ENCODE data around the gene RNF182. TPM values are rescaled to one million over a fixed set of nuclear protein-coding genes. Genes with fewer than 3 reads are reported as not detected.
A peak's percentile ranks its signal among the peaks of the same experiment; 100 is the strongest.

The RNF182 gene
- total RNA-seq, 1 donor from 2014 or later, result 8.3 TPM

- H3K4me3 ChIP-seq (ENCODE audit: insufficient read depth, low read depth, low read length), result peak overlapping the region; percentile 40
- no peaks in the 10 kb centered on the region for H4K20me1 ChIP-seq (ENCODE audit: insufficient read depth, low read length)
- no peak for TF ChIP-seq EZH2 (IDR thresholded peaks at IDR 0.05; ENCODE audit: insufficient read depth, low read length)
- TF ChIP-seq, protein P1, sequence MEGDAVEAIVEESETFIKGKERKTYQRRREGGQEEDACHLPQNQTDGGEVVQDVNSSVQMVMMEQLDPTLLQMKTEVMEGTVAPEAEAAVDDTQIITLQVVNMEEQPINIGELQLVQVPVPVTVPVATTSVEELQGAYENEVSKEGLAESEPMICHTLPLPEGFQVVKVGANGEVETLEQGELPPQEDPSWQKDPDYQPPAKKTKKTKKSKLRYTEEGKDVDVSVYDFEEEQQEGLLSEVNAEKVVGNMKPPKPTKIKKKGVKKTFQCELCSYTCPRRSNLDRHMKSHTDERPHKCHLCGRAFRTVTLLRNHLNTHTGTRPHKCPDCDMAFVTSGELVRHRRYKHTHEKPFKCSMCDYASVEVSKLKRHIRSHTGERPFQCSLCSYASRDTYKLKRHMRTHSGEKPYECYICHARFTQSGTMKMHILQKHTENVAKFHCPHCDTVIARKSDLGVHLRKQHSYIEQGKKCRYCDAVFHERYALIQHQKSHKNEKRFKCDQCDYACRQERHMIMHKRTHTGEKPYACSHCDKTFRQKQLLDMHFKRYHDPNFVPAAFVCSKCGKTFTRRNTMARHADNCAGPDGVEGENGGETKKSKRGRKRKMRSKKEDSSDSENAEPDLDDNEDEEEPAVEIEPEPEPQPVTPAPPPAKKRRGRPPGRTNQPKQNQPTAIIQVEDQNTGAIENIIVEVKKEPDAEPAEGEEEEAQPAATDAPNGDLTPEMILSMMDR (IDR thresholded peaks at IDR 0.05; ENCODE audit: insufficient read depth, low read depth, low read length), result no peak
- Mint-ChIP-seq H3K27me3 (ENCODE audit: low read depth, unreplicated experiment) (no peaks in the 10 kb centered on the region), H3K27ac (ENCODE audit: unreplicated experiment) (peak overlapping the region; percentile 94), H3K9me3 (ENCODE audit: unreplicated experiment) (peaks cover 2% of the 10 kb centered on the region), H3K4me3 (ENCODE audit: unreplicated experiment) (no peak overlapping the region), H3K4me1 (ENCODE audit: low read depth, unreplicated experiment) (peaks cover 15% of the 10 kb centered on the region), H3K36me3 (ENCODE audit: low read depth, unreplicated experiment) (peaks cover 1% of the 10 kb centered on the region)
- no peaks in the 10 kb centered on the region for H3K79me2 ChIP-seq (ENCODE audit: insufficient read depth, low read length)
- H3K36me3 ChIP-seq (ENCODE audit: insufficient read depth, low read length), result no peaks in the 10 kb centered on the region
- FAIRE-seq (no peak), DNase-seq (ENCODE audit: low read depth) (no peak)
- peaks cover 15% of the 10 kb centered on the region for H3K4me1 ChIP-seq (ENCODE audit: insufficient read depth, low read length)
- H3K4me2 ChIP-seq (ENCODE audit: low read length), result peak overlapping the region; percentile 82
- H3K27ac ChIP-seq (ENCODE audit: low read depth, low read length), result peak overlapping the region; percentile 90
- H3K9me3 ChIP-seq (ENCODE audit: insufficient read depth, low read depth, low read length), result no peaks in the 10 kb centered on the region
- H2AFZ ChIP-seq (ENCODE audit: low read depth, low read length), result peak overlapping the region; percentile 49
- peaks cover 5% of the 10 kb centered on the region for H3K27me3 ChIP-seq (ENCODE audit: insufficient read depth, low read length)
- peak overlapping the region; percentile 71 for H3K9ac ChIP-seq (ENCODE audit: low read length)
Measured at GRCh38 chr6:14000901-14001300, 76.1 kb downstream of the RNF182 start.

GRCh38 chr6:14001329-14002012 is 76.7 kb downstream of the RNF182 start:
- H3K79me2 ChIP-seq (ENCODE audit: insufficient read depth, low read length), result no peaks in the 10 kb centered on the region
- no peaks in the 10 kb centered on the region for H3K36me3 ChIP-seq (ENCODE audit: insufficient read depth, low read length)
- Mint-ChIP-seq H3K9me3 (ENCODE audit: unreplicated experiment) (peaks cover 2% of the 10 kb centered on the region), H3K36me3 (ENCODE audit: low read depth, unreplicated experiment) (peaks cover 1% of the 10 kb centered on the region), H3K4me3 (ENCODE audit: unreplicated experiment) (peak overlapping the region; percentile 60), H3K27me3 (ENCODE audit: low read depth, unreplicated experiment) (no peaks in the 10 kb centered on the region), H3K4me1 (ENCODE audit: low read depth, unreplicated experiment) (peaks cover 15% of the 10 kb centered on the region), H3K27ac (ENCODE audit: unreplicated experiment) (peak overlapping the region; percentile 94)
- DNase-seq (ENCODE audit: low read depth), result peak; percentile 100
- H3K9me3 ChIP-seq (ENCODE audit: insufficient read depth, low read depth, low read length), result no peaks in the 10 kb centered on the region
- peak overlapping the region; percentile 82 for H3K4me2 ChIP-seq (ENCODE audit: low read length)
- peaks cover 15% of the 10 kb centered on the region for H3K4me1 ChIP-seq (ENCODE audit: insufficient read depth, low read length)
- H3K9ac ChIP-seq (ENCODE audit: low read length), result peak overlapping the region; percentile 71
- TF ChIP-seq EZH2 (IDR thresholded peaks at IDR 0.05; ENCODE audit: insufficient read depth, low read length), result no peak
- TF ChIP-seq, protein P1 (IDR thresholded peaks at IDR 0.05; ENCODE audit: insufficient read depth, low read depth, low read length), result no peak
- H4K20me1 ChIP-seq (ENCODE audit: insufficient read depth, low read length), result no peaks in the 10 kb centered on the region
- H3K27ac ChIP-seq (ENCODE audit: low read depth, low read length), result peak overlapping the region; percentile 90
- peak overlapping the region; percentile 40 for H3K4me3 ChIP-seq (ENCODE audit: insufficient read depth, low read depth, low read length)
- H2AFZ ChIP-seq (ENCODE audit: low read depth, low read length), result peak overlapping the region; percentile 49
- H3K27me3 ChIP-seq (ENCODE audit: insufficient read depth, low read length), result peaks cover 5% of the 10 kb centered on the region
- peak; percentile 93 for FAIRE-seq
